Colonic mucosa (tissue), 4 donors: ENCODE results near the gene GIGYF2. TPM values are rescaled to one million over a fixed set of nuclear protein-coding genes. Genes with fewer than 3 reads are reported as not detected.

Experiments used
- DNase-seq: peaks from one replicate; pipeline ENCODE4 v3.0.0-alpha.2; 2020
- H3K27ac ChIP-seq: fragments of 200-600 bp; one replicate; pipeline ENCODE4 v1.8.0; 2021
- H3K27me3 ChIP-seq: fragments of 200-600 bp; one replicate; pipeline ENCODE4 v1.8.0; 2021
- H3K36me3 ChIP-seq: fragments of 200-600 bp; one replicate; pipeline ENCODE4 v1.8.0; 2021
- H3K4me1 ChIP-seq: fragments of 200-600 bp; one replicate; pipeline ENCODE4 v1.8.0; 2021; ENCODE audit warnings: mild to moderate bottlenecking
- H3K4me3 ChIP-seq: fragments of 200-600 bp; one replicate; pipeline ENCODE4 v1.8.0; 2021
- H3K9ac ChIP-seq, 2 donors: one replicate each; pipeline ENCODE4 v1.7.0; 2013; ENCODE audit warnings: control low read depth in 2 of 2, low read depth in 2 of 2, low read length in 2 of 2
- H3K9me3 ChIP-seq: fragments of 200-600 bp; one replicate; pipeline ENCODE4 v1.8.0; 2021
- intact Hi-C: fragments of 100-400 bp; cut with DNase I; formaldehyde crosslinking; loops from one replicate; pipeline ENCODE4 v1.14.1; 2022
- total RNA-seq, 2 donors: library from RNA; stranded (reverse); fragmentation: NEBNext Ultra II Directional in 1 of 2; extraction: Animal tissue kit (Norgen Biotek cat#: 25700) in 1 of 2; gene quantifications; one replicate each; pipeline ENCODE4 v1.2.1, GENCODE V29; 2021
- TF ChIP-seq, protein P1 (sequence below): fragments of 200-600 bp; IDR thresholded peaks from one replicate; pipeline ENCODE4 v1.8.0; 2022; ENCODE audit warnings: antibody characterized with exemption, mild to moderate bottlenecking
- donor health status: healthy.
- donor health status: DM: no; HTN: no; CAD: no.
- donor health status: DM: no; HTN: no; CAD: no.

GIGYF2 gene
- total RNA-seq, 2 donors from 2014 or later, result 48.8 to 49.3 TPM

DNA sequence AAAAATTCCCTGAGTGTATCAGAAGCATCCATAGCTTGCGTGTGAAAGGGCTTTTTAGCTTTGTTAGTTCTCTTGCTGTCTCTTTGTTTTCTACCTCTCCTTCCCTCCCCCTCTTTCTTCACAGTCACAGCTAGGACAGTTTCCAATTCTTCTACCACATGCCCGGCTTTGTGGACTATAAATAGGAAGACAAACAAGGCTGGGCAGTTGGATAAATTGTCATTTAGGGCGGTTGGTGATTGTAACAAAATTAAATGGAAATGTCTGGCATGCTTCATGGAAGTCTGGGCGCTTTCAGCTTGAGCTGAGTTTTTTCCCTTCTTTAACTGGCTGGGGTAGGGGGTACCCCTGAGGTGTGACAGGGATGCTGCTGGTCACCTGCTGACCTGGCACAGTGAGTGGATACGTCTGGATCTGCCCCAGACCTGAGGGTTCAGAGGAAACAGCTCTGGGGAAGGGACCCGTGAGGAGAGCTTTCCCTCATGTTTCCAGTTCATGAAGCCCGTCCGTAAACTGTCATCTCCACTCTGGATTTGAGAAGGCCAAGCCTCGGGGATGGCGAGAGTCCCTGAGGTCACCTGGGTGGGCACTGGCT, 29.0 kb upstream of the GIGYF2 start:
- TF ChIP-seq, protein P1, sequence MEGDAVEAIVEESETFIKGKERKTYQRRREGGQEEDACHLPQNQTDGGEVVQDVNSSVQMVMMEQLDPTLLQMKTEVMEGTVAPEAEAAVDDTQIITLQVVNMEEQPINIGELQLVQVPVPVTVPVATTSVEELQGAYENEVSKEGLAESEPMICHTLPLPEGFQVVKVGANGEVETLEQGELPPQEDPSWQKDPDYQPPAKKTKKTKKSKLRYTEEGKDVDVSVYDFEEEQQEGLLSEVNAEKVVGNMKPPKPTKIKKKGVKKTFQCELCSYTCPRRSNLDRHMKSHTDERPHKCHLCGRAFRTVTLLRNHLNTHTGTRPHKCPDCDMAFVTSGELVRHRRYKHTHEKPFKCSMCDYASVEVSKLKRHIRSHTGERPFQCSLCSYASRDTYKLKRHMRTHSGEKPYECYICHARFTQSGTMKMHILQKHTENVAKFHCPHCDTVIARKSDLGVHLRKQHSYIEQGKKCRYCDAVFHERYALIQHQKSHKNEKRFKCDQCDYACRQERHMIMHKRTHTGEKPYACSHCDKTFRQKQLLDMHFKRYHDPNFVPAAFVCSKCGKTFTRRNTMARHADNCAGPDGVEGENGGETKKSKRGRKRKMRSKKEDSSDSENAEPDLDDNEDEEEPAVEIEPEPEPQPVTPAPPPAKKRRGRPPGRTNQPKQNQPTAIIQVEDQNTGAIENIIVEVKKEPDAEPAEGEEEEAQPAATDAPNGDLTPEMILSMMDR, result no peak
- Histone ChIP-seq H3K9ac (no peak overlapping the region), H3K4me3 (no peak overlapping the region), H3K4me1 (no peaks in the 10 kb centered on the region), H3K9me3 (no peaks in the 10 kb centered on the region), H3K36me3 (no peaks in the 10 kb centered on the region), H3K27me3 (no peaks in the 10 kb centered on the region), H3K27ac (no peak overlapping the region)
- DNase-seq, result no peak
- intact Hi-C loops, result no loop called here

DNA sequence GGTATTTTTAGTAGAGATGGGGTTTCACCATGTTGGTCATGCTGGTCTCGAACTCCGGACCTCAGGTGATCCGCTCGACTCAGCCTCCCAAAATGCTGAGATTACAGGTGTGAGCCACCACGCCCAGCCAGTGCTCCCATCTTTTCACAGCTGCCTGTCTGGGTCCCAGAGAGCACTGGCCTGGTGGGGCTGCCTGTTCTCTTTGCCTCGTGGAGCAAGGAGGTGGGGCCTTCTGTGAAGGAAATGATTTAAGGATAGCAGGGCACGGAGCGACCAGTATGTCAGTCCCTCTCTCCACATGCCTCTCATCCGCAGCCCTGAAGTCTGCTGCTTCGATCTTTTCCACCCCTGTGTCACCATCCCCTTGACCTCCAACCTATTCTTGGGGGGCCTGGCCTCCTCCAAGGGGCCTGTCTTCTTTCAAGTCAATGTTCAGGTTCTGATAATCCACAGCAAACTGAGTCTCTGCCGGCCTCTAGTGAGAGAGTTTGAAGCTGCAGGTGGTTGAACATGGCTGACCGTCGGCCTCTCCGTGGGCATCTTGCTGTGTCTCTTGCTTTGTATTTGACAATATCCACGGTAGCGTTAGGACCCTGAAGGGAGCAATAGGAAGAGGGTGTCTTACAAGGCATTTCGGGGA, 28.2 kb upstream of the GIGYF2 start:
- Histone ChIP-seq H3K9me3 (no peaks in the 10 kb centered on the region), H3K9ac (no peak overlapping the region), H3K36me3 (no peaks in the 10 kb centered on the region), H3K27me3 (no peaks in the 10 kb centered on the region), H3K27ac (no peak overlapping the region), H3K4me3 (no peak overlapping the region), H3K4me1 (no peaks in the 10 kb centered on the region)
- TF ChIP-seq, protein P1, result no peak
- intact Hi-C loops, result no loop called here
- DNase-seq, result no peak

DNA sequence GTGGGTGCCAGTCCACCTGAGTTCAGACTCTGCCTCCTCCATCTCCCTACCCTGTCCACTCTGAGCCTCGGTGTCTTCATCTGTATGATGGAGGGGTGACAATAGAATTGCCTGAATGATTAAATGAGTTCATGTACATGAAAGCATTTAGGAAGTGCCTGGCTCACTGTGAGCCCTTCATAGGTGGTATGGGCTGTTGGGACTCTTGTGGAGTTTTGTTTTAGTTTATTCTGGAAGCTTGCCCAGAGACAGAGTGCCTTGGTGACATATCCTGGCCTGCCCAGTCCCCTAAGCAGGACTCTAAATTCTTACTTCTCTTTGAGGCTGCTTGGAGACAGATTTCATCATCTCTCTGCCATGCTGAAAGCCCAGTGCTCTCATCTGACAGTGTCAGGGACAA, 24.5 kb upstream of the GIGYF2 start:
- DNase-seq, result no peak
- H3K9me3 ChIP-seq, result no peaks in the 10 kb centered on the region
- TF ChIP-seq, protein P1, result no peak
- no peak overlapping the region for H3K27ac ChIP-seq
- intact Hi-C loops, result no loop called here
- no peaks in the 10 kb centered on the region for H3K36me3 ChIP-seq
- no peak overlapping the region for H3K4me3 ChIP-seq
- no peak overlapping the region for H3K9ac ChIP-seq
- no peaks in the 10 kb centered on the region for H3K4me1 ChIP-seq
- no peaks in the 10 kb centered on the region for H3K27me3 ChIP-seq

DNA sequence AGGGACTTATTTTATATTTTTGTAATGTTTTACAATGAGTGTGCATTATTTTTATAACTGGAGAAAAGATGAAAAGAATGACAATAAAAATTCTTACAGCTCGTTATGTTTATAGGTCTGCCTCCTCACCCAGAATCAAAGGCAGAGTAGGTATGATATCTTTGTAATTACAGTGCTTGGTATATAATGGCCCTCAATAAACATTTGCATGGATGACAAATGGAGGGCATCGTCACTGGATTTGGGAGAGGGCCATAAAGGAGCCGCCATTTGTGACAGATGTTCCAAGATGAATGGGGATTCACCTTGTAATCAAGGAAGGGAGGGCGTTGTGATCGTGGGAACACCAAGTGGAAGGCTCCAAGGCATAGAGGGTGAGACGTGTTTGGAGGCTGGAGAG, 22.6 kb upstream of the GIGYF2 start:
- DNase-seq, result no peak
- Histone ChIP-seq H3K27me3 (no peaks in the 10 kb centered on the region), H3K4me1 (no peaks in the 10 kb centered on the region), H3K9ac (no peak overlapping the region), H3K9me3 (no peaks in the 10 kb centered on the region), H3K27ac (no peak overlapping the region), H3K36me3 (no peaks in the 10 kb centered on the region), H3K4me3 (no peak overlapping the region)
- TF ChIP-seq, protein P1, result no peak
- intact Hi-C loops, result no loop called here

DNA sequence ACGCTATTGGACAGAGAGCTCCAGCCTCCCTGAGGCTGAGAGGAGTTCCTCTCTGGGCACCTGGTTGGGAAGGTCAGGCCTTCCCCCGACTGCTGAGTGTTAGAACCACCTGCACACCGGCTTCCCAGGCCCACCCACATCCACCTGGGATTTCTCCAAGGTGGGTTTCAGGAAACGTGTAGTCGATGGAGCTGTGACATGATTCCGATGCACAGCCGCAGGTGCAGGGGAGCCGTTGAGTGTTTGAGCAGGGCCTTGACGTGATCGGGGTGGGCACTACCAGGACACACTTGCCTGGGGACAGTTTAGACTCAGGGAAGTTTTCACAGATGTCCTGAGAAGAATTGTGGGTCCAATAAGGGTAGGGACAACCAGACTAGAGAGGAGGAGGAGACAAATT, 21.8 kb upstream of the GIGYF2 start:
- no peaks in the 10 kb centered on the region for H3K36me3 ChIP-seq
- no peak overlapping the region for H3K9ac ChIP-seq
- DNase-seq, result no peak
- intact Hi-C loops, result no loop called here
- no peaks in the 10 kb centered on the region for H3K9me3 ChIP-seq
- no peak overlapping the region for H3K4me3 ChIP-seq
- H3K4me1 ChIP-seq, result no peaks in the 10 kb centered on the region
- TF ChIP-seq, protein P1, result no peak
- H3K27me3 ChIP-seq, result no peaks in the 10 kb centered on the region
- no peak overlapping the region for H3K27ac ChIP-seq
